ENCODE data around the gene STMND1.

GRCh38 chr6:17062871-17063440 lies 38.9 kb upstream of the STMND1 start:
- TF ChIP-seq, protein P1, sequence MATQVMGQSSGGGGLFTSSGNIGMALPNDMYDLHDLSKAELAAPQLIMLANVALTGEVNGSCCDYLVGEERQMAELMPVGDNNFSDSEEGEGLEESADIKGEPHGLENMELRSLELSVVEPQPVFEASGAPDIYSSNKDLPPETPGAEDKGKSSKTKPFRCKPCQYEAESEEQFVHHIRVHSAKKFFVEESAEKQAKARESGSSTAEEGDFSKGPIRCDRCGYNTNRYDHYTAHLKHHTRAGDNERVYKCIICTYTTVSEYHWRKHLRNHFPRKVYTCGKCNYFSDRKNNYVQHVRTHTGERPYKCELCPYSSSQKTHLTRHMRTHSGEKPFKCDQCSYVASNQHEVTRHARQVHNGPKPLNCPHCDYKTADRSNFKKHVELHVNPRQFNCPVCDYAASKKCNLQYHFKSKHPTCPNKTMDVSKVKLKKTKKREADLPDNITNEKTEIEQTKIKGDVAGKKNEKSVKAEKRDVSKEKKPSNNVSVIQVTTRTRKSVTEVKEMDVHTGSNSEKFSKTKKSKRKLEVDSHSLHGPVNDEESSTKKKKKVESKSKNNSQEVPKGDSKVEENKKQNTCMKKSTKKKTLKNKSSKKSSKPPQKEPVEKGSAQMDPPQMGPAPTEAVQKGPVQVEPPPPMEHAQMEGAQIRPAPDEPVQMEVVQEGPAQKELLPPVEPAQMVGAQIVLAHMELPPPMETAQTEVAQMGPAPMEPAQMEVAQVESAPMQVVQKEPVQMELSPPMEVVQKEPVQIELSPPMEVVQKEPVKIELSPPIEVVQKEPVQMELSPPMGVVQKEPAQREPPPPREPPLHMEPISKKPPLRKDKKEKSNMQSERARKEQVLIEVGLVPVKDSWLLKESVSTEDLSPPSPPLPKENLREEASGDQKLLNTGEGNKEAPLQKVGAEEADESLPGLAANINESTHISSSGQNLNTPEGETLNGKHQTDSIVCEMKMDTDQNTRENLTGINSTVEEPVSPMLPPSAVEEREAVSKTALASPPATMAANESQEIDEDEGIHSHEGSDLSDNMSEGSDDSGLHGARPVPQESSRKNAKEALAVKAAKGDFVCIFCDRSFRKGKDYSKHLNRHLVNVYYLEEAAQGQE (IDR thresholded peaks at IDR 0.05; ENCODE audit: borderline replicate concordance): no peak
- no peak for TF ChIP-seq CTCF (IDR thresholded peaks at IDR 0.05; ENCODE audit: poor library complexity, severe bottlenecking)
- TF ChIP-seq MXI1 (conservative IDR thresholded peaks at IDR 0.05; ENCODE audit: poor library complexity, severe bottlenecking): no peak
- TF ChIP-seq RAD21 (conservative IDR thresholded peaks at IDR 0.05): no peak

Data from neural cell (in vitro differentiated cells).